Neural cell (in vitro differentiated cells): ENCODE measurements around the gene PDGFA. TPM values are rescaled to one million over a fixed set of nuclear protein-coding genes. Genes with fewer than 3 reads are reported as not detected.

ENCODE experiments used
- H2AFZ ChIP-seq: fragments of 200-600, 300-800 bp; sonication (generic), shearing (Covaris generic); 2 replicates; pipeline ENCODE4 v1.6.0; 2014; ENCODE audit warnings: low read depth, mild to moderate bottlenecking, antibody characterized with exemption, low read length, moderate library complexity
- H3F3A ChIP-seq: fragments of 200-600 bp; shearing (Covaris generic); 2 replicates; pipeline ENCODE4 v1.6.1; 2016; ENCODE audit warnings: mild to moderate bottlenecking, moderate library complexity, mixed read lengths, antibody characterized with exemption, low read length; ENCODE audit not compliant: insufficient read depth, poor library complexity, severe bottlenecking
- H3K27ac ChIP-seq: fragments of 200-600, 300-800 bp; sonication (generic), shearing (Covaris generic); 2 replicates; pipeline ENCODE4 v1.5.1; 2014; ENCODE audit warnings: mild to moderate bottlenecking, low read length, moderate library complexity
- H3K27me3 ChIP-seq: fragments of 300-800, 200-600 bp; sonication (generic), shearing (Covaris generic); 2 replicates; pipeline ENCODE4 v1.6.0; 2014; ENCODE audit warnings: mild to moderate bottlenecking, low read depth, low read length, moderate library complexity; ENCODE audit not compliant: insufficient read depth
- H3K36me3 ChIP-seq: fragments of 300-800, 200-600 bp; sonication (generic), shearing (Covaris generic); 2 replicates; pipeline ENCODE4 v1.5.1; 2014; ENCODE audit warnings: mild to moderate bottlenecking, antibody characterized with exemption, low read length, moderate library complexity; ENCODE audit not compliant: insufficient read depth
- H3K4me2 ChIP-seq: fragments of 300-800, 200-600 bp; sonication (generic), shearing (Covaris generic); 2 replicates; pipeline ENCODE4 v1.6.0; 2014; ENCODE audit warnings: mild to moderate bottlenecking, low read length
- H3K4me3 ChIP-seq: fragments of 300-800, 200-600 bp; sonication (generic), shearing (Covaris generic); 2 replicates; pipeline ENCODE4 v1.5.1; 2014; ENCODE audit warnings: mild to moderate bottlenecking, low read length, moderate library complexity
- H3K79me2 ChIP-seq: fragments of 200-600 bp; shearing (Covaris generic); replicated peaks from 2 replicates; pipeline ENCODE4 v1.6.0; 2014; ENCODE audit warnings: mild to moderate bottlenecking, low read length, moderate library complexity; ENCODE audit not compliant: insufficient read depth
- H3K9ac ChIP-seq: fragments of 300-800, 200-600 bp; sonication (generic), shearing (Covaris generic); 2 replicates; pipeline ENCODE4 v1.6.1; 2016; ENCODE audit warnings: mild to moderate bottlenecking, low read length, mixed read lengths
- H3K9me2 ChIP-seq: fragments of 200-600 bp; shearing (Covaris generic); 2 replicates; pipeline ENCODE4 v1.6.1; 2016; ENCODE audit warnings: mild to moderate bottlenecking, low read length, mixed read lengths; ENCODE audit not compliant: insufficient read depth
- H3K9me3 ChIP-seq: fragments of 200-600, 300-800 bp; sonication (generic), shearing (Covaris generic); 2 replicates; pipeline ENCODE4 v1.6.1; 2016; ENCODE audit warnings: mild to moderate bottlenecking, mixed run types, low read length, moderate library complexity, mixed read lengths
- H4K20me1 ChIP-seq: fragments of 200-600 bp; shearing (Covaris generic); 2 replicates; pipeline ENCODE4 v1.6.1; 2016; ENCODE audit warnings: mild to moderate bottlenecking, mixed run types; ENCODE audit not compliant: insufficient read depth
- CTCF ChIP-seq: fragments of 450-650 bp; IDR thresholded peaks from 2 replicates; pipeline ENCODE4 v1.5.1; 2014; ENCODE audit warnings: antibody characterized with exemption, mild to moderate bottlenecking, moderate library complexity; ENCODE audit not compliant: poor library complexity, severe bottlenecking
- EP300 ChIP-seq: fragments of 450-650 bp; conservative IDR thresholded peaks from 2 replicates; pipeline ENCODE4 v1.6.1; 2014; ENCODE audit warnings: antibody characterized with exemption, mild to moderate bottlenecking, moderate library complexity; ENCODE audit not compliant: poor library complexity, severe bottlenecking
- EZH2 ChIP-seq: fragments of 200-600, 300-800 bp; shearing (Covaris generic), sonication (generic); IDR thresholded peaks from 2 replicates; pipeline ENCODE4 v1.6.1; 2014; ENCODE audit warnings: antibody characterized with exemption, low read length, borderline replicate concordance, mild to moderate bottlenecking; ENCODE audit not compliant: insufficient read depth, poor library complexity, severe bottlenecking
- MXI1 ChIP-seq: fragments of 450-650 bp; conservative IDR thresholded peaks from 2 replicates; pipeline ENCODE4 v1.6.1; 2014; ENCODE audit warnings: antibody characterized with exemption, mild to moderate bottlenecking; ENCODE audit not compliant: poor library complexity, severe bottlenecking
- POLR2AphosphoS5 ChIP-seq: IDR thresholded peaks from 2 replicates; pipeline ENCODE4 v1.6.1; 2012
- RAD21 ChIP-seq: fragments of 450-650 bp; conservative IDR thresholded peaks from 2 replicates; pipeline ENCODE4 v1.6.1; 2014; ENCODE audit warnings: antibody characterized with exemption, mild to moderate bottlenecking, moderate library complexity
- REST ChIP-seq: IDR thresholded peaks from 2 replicates; pipeline ENCODE4 v1.6.1; 2012; ENCODE audit warnings: borderline replicate concordance
- SMC3 ChIP-seq: fragments of 450-650 bp; conservative IDR thresholded peaks from 2 replicates; pipeline ENCODE4 v1.6.1; 2014; ENCODE audit warnings: antibody characterized with exemption, mild to moderate bottlenecking, moderate library complexity; ENCODE audit not compliant: poor library complexity
- TAF1 ChIP-seq: IDR thresholded peaks from 2 replicates; pipeline ENCODE4 v1.6.1; 2012; ENCODE audit warnings: low read depth
- polyA plus RNA-seq: library from polyadenylated mRNA; depleted of rRNA; stranded (reverse); fragments of >200 nt; gene quantifications from 2 replicates; pipeline ENCODE4 v1.2.3, GENCODE V29; 2014

PDGFA gene
- polyA plus RNA-seq, 1 donor from 2014 or later = 4.1 TPM

GRCh38 chr7:480531-481218 is 39.0 kb downstream of the PDGFA start:
- no peak overlapping the region for H3K9ac ChIP-seq

More at GRCh38 chr7:480531-481218, 39.0 kb downstream of the PDGFA start:
- Histone ChIP-seq H3K36me3 (no peaks in the 10 kb centered on the region), H3K27me3 (no peaks in the 10 kb centered on the region), H3K79me2 (no peaks in the 10 kb centered on the region), H3K9me3 (no peaks in the 10 kb centered on the region), H3K9me2 (no peaks in the 10 kb centered on the region), H3K4me3 (no peak overlapping the region), H3K27ac (no peak overlapping the region), H2AFZ (no peak overlapping the region), H4K20me1 (no peaks in the 10 kb centered on the region), H3K4me2 (no peak overlapping the region), H3F3A (no peaks in the 10 kb centered on the region)
- TF ChIP-seq TAF1 (no peak), POLR2AphosphoS5 (no peak), REST (no peak), SMC3 (no peak), EP300 (no peak), MXI1 (no peak), CTCF (no peak), EZH2 (no peak), RAD21 (no peak)
